ENCODE measurements around the gene RNF31.

DNA sequence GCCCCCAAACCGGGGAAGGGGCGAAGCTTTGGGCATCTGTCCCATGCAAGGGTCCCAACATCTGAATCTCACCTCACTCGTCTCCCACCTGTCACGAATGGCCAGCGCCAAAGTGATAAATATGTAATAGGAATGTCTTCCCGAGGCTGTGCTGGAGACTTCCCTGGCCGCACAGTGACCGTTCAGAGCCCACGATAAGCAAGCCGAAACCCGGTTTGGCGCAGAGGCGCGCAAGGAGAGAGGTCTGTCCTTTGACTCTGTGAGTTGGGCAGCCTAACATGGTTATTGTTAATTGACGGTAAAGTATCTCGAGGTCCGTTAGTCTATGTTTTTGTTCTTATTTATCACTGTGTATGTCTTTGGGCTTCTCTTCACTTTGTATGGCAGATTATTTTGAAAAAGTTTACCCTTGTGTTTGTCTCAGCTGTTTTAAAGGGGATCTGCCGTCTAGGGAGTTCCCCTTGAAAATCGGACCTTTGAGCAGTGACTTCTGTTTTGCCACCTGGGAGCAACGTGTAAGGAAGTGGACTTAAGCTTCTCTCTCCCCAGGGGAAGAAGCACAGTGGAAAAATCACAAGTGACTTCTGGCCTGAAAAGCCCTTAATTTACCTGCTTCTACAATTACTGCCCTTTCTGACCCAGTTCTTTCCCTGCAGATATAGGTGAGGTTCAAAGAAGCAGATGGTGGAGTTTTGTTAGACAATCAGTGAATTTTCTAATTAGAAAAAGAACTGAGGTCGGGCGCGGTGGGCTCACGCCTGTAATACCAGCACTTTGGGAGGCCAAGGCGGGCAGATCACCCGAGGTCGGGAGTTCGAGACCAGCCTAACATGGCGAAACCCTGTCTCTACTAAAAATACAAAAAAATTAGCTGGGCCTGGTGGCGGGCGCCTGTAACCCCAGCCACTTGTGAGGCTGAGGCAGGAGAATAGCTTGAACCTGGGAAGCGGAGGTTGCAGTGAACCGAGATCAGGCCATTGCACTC, 49.1 kb downstream of the RNF31 start:
- TF ChIP-seq, protein P1, sequence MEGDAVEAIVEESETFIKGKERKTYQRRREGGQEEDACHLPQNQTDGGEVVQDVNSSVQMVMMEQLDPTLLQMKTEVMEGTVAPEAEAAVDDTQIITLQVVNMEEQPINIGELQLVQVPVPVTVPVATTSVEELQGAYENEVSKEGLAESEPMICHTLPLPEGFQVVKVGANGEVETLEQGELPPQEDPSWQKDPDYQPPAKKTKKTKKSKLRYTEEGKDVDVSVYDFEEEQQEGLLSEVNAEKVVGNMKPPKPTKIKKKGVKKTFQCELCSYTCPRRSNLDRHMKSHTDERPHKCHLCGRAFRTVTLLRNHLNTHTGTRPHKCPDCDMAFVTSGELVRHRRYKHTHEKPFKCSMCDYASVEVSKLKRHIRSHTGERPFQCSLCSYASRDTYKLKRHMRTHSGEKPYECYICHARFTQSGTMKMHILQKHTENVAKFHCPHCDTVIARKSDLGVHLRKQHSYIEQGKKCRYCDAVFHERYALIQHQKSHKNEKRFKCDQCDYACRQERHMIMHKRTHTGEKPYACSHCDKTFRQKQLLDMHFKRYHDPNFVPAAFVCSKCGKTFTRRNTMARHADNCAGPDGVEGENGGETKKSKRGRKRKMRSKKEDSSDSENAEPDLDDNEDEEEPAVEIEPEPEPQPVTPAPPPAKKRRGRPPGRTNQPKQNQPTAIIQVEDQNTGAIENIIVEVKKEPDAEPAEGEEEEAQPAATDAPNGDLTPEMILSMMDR (IDR thresholded peaks at IDR 0.05): no peak
- TF ChIP-seq POLR2A (IDR thresholded peaks at IDR 0.05): no peak
